ENCODE measurements around the gene TOMM40. TPM values are rescaled to one million over a fixed set of nuclear protein-coding genes. Genes with fewer than 3 reads are reported as not detected.
"Not testable (repeated sequence)": the region's sequence is repeated elsewhere in the genome, so short reads cannot be mapped to it uniquely, and the experiment has no call there.

Gene TOMM40
- total RNA-seq, 1 donor from 2014 or later, result 107 TPM

- Histone ChIP-seq H3K27me3 (ENCODE audit: insufficient read depth, low read length) (no peaks in the 10 kb centered on the region), H3K27ac (ENCODE audit: low read depth, low read length) (no peak overlapping the region), H3K79me2 (ENCODE audit: insufficient read depth, low read length) (peaks cover 4% of the 10 kb centered on the region), H3K4me3 (ENCODE audit: insufficient read depth, low read depth, low read length) (no peak overlapping the region), H3K9me3 (ENCODE audit: insufficient read depth, low read depth, low read length) (no peaks in the 10 kb centered on the region), H2AFZ (ENCODE audit: low read depth, low read length) (no peak overlapping the region), H3K4me2 (ENCODE audit: low read length) (no peak overlapping the region), H3K4me1 (ENCODE audit: insufficient read depth, low read length) (peaks cover 33% of the 10 kb centered on the region), H3K36me3 (ENCODE audit: insufficient read depth, low read length) (peaks cover 15% of the 10 kb centered on the region), H3K9ac (ENCODE audit: low read length) (no peak overlapping the region), H4K20me1 (ENCODE audit: insufficient read depth, low read length) (peaks cover 31% of the 10 kb centered on the region)
- H3K27me3 Mint-ChIP-seq (ENCODE audit: low read depth, unreplicated experiment), result no peaks in the 10 kb centered on the region
- peaks cover 2% of the 10 kb centered on the region for H3K9me3 Mint-ChIP-seq (ENCODE audit: unreplicated experiment)
- no peak for FAIRE-seq
- H3K36me3 Mint-ChIP-seq (ENCODE audit: low read depth, unreplicated experiment), result peaks cover 26% of the 10 kb centered on the region
- TF ChIP-seq CTCF (IDR thresholded peaks at IDR 0.05; ENCODE audit: insufficient read depth, low read depth, low read length), result no peak
- no peak for TF ChIP-seq EZH2 (IDR thresholded peaks at IDR 0.05; ENCODE audit: insufficient read depth, low read length)
- H3K4me1 Mint-ChIP-seq (ENCODE audit: low read depth, unreplicated experiment), result peaks cover 36% of the 10 kb centered on the region
- H3K27ac Mint-ChIP-seq (ENCODE audit: unreplicated experiment), result peak overlapping the region; percentile 36
- no peak for DNase-seq (ENCODE audit: low read depth)
- no peak overlapping the region for H3K4me3 Mint-ChIP-seq (ENCODE audit: unreplicated experiment)
Measured at GRCh38 chr19:44879309-44880065, 11.6 kb upstream of the TOMM40 start.

- no peak overlapping the region for H3K4me2 ChIP-seq (ENCODE audit: low read length)
- no peaks in the 10 kb centered on the region for H3K27me3 ChIP-seq (ENCODE audit: insufficient read depth, low read length)
- H2AFZ ChIP-seq (ENCODE audit: low read depth, low read length), result no peak overlapping the region
- H3K27me3 Mint-ChIP-seq (ENCODE audit: low read depth, unreplicated experiment), result no peaks in the 10 kb centered on the region
- no peak for DNase-seq (ENCODE audit: low read depth)
- no peaks in the 10 kb centered on the region for H3K9me3 ChIP-seq (ENCODE audit: insufficient read depth, low read depth, low read length)
- TF ChIP-seq CTCF (IDR thresholded peaks at IDR 0.05; ENCODE audit: insufficient read depth, low read depth, low read length) (no peak), EZH2 (IDR thresholded peaks at IDR 0.05; ENCODE audit: insufficient read depth, low read length) (no peak)
- peaks cover 15% of the 10 kb centered on the region for H4K20me1 ChIP-seq (ENCODE audit: insufficient read depth, low read length)
- no peak overlapping the region for H3K4me3 Mint-ChIP-seq (ENCODE audit: unreplicated experiment)
- no peak overlapping the region for H3K9ac ChIP-seq (ENCODE audit: low read length)
- peaks cover 4% of the 10 kb centered on the region for H3K79me2 ChIP-seq (ENCODE audit: insufficient read depth, low read length)
- H3K27ac Mint-ChIP-seq (ENCODE audit: unreplicated experiment), result no peak overlapping the region
- H3K4me1 Mint-ChIP-seq (ENCODE audit: low read depth, unreplicated experiment), result peaks cover 24% of the 10 kb centered on the region
- no peak for FAIRE-seq
- H3K4me3 ChIP-seq (ENCODE audit: insufficient read depth, low read depth, low read length), result no peak overlapping the region
- peaks cover 23% of the 10 kb centered on the region for H3K36me3 Mint-ChIP-seq (ENCODE audit: low read depth, unreplicated experiment)
- H3K4me1 ChIP-seq (ENCODE audit: insufficient read depth, low read length), result peaks cover 7% of the 10 kb centered on the region
- H3K36me3 ChIP-seq (ENCODE audit: insufficient read depth, low read length), result peaks cover 3% of the 10 kb centered on the region
- no peak overlapping the region for H3K27ac ChIP-seq (ENCODE audit: low read depth, low read length)
- peaks cover 3% of the 10 kb centered on the region for H3K9me3 Mint-ChIP-seq (ENCODE audit: unreplicated experiment)
Measured at GRCh38 chr19:44882063-44882462, 9.0 kb upstream of the TOMM40 start.

DNA sequence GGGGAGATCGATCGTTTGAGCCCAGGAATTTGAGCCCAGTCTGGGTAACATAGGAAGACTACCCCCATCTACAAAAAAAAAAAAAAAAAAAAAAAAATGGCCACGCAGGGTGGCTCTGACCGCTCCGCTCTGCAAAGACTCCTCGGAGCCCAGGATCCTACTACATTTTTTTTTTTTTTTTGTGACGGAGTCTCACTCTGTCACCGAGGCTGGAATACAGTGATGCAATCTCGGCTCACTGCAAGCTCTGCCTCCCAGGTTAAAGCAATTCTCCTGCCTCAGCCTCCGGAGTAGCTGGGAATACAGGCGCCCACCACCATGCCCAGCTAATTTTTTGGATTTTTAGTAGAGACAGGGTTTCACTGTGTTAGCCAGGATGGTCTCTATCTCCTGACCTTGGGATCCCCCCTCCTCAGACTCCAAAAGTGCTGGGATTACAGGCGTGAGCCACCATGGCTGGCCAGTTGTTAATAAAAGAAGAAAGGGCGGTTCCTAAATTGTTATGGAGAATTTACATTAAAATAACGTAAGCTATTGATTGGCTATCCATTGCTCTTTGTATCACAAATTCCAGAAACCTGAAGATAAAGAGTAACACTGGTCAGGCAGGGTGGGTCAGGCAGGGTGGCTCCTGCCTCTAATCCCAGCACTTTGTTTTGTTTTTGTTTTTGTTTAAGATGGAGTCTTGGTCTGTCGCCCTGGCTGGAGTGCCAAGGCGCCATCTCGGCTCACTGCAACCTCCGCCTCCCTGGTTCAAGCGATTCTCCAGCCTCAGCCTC, 8.2 kb upstream of the TOMM40 start:
- H3K9ac ChIP-seq (ENCODE audit: low read length); H3K27me3 ChIP-seq (ENCODE audit: insufficient read depth, low read length); H3K27ac ChIP-seq (ENCODE audit: low read depth, low read length); H3K4me3 Mint-ChIP-seq (ENCODE audit: unreplicated experiment); H3K4me3 ChIP-seq (ENCODE audit: insufficient read depth, low read depth, low read length); H3K9me3 ChIP-seq (ENCODE audit: insufficient read depth, low read depth, low read length); H3K4me2 ChIP-seq (ENCODE audit: low read length); H2AFZ ChIP-seq (ENCODE audit: low read depth, low read length); H3K27me3 Mint-ChIP-seq (ENCODE audit: low read depth, unreplicated experiment); DNase-seq (ENCODE audit: low read depth); FAIRE-seq; H3K4me1 ChIP-seq (ENCODE audit: insufficient read depth, low read length); H3K36me3 ChIP-seq (ENCODE audit: insufficient read depth, low read length); H3K79me2 ChIP-seq (ENCODE audit: insufficient read depth, low read length); H4K20me1 ChIP-seq (ENCODE audit: insufficient read depth, low read length); H3K9me3 Mint-ChIP-seq (ENCODE audit: unreplicated experiment): not testable (repeated sequence)
- peaks cover 20% of the 10 kb centered on the region for H3K4me1 Mint-ChIP-seq (ENCODE audit: low read depth, unreplicated experiment)
- H3K27ac Mint-ChIP-seq (ENCODE audit: unreplicated experiment), result peak overlapping the region; percentile 34
- H3K36me3 Mint-ChIP-seq (ENCODE audit: low read depth, unreplicated experiment), result peaks cover 27% of the 10 kb centered on the region

Data from astrocyte (in vitro differentiated cells and primary cell).